Measurements from ENCODE around the gene LIMCH1.

The LIMCH1 gene

GRCh38 chr4:41744572-41745291 lies 206.8 kb downstream of the LIMCH1 start:
- no peak overlapping the region for H3K27ac ChIP-seq
- POLR2A ChIA-PET (ENCODE audit: low non-redundant PET): no interaction called here
- CTCF ChIA-PET: no interaction called here
- no peak for DNase-seq (ENCODE audit: low spot score)
- TF ChIP-seq CTCF (conservative IDR thresholded peaks at IDR 0.05; ENCODE audit: low read depth): no peak

- no peak overlapping the region for H3K27ac ChIP-seq
- DNase-seq (ENCODE audit: low spot score): no peak
- CTCF ChIA-PET: no interaction called here
- no peak for TF ChIP-seq CTCF (conservative IDR thresholded peaks at IDR 0.05; ENCODE audit: low read depth)
- POLR2A ChIA-PET (ENCODE audit: low non-redundant PET): no interaction called here
Measured at GRCh38 chr4:41745292-41746024, 207.5 kb downstream of the LIMCH1 start.

- no peak for DNase-seq (ENCODE audit: low spot score)
- no peak overlapping the region for H3K27ac ChIP-seq
- POLR2A ChIA-PET (ENCODE audit: low non-redundant PET): no interaction called here
- CTCF ChIA-PET: interaction anchor here (0.7 kb wide), 1 partner anchor 68 kb away, joined by 3 read pairs; no protein-coding TSS in a partner anchor
- TF ChIP-seq CTCF (conservative IDR thresholded peaks at IDR 0.05; ENCODE audit: low read depth): no peak
Measured at GRCh38 chr4:41746025-41746439, 208.1 kb downstream of the LIMCH1 start.

GRCh38 chr4:41746440-41747229 lies 208.7 kb downstream of the LIMCH1 start:
- POLR2A ChIA-PET (ENCODE audit: low non-redundant PET): no interaction called here
- no peak for TF ChIP-seq CTCF (conservative IDR thresholded peaks at IDR 0.05; ENCODE audit: low read depth)
- no peak for DNase-seq (ENCODE audit: low spot score)
- CTCF ChIA-PET: interaction anchor here (0.7 kb wide), 1 partner anchor 67 kb away, joined by 3 read pairs; no protein-coding TSS in a partner anchor
- H3K27ac ChIP-seq: no peak overlapping the region

- DNase-seq (ENCODE audit: low spot score): no peak
- no peak for TF ChIP-seq CTCF (conservative IDR thresholded peaks at IDR 0.05; ENCODE audit: low read depth)
- POLR2A ChIA-PET (ENCODE audit: low non-redundant PET): no interaction called here
- CTCF ChIA-PET: no interaction called here
- H3K27ac ChIP-seq: no peak overlapping the region
Measured at GRCh38 chr4:41747230-41748055, 209.5 kb downstream of the LIMCH1 start.
